GM21528 (cell line): ENCODE measurements around the gene RAB27B.
"Not testable (repeated sequence)": the region's sequence is repeated elsewhere in the genome, so short reads cannot be mapped to it uniquely, and the experiment has no call there.

Experiments
- ATAC-seq: cut with Tn5 transposase; IDR thresholded peaks from one replicate; pipeline ENCODE4 v1.9.1; 2021; ENCODE audit warnings: mild to moderate bottlenecking, moderate library complexity; ENCODE audit not compliant: unreplicated experiment, low FRiP score

The RAB27B gene

GRCh38 chr18:54813977-54814565 is 14.2 kb upstream of the RAB27B start:
- ATAC-seq, result no peak

GRCh38 chr18:54815086-54815485 is 13.2 kb upstream of the RAB27B start:
- ATAC-seq, result no peak

GRCh38 chr18:54820785-54821275 is 7.4 kb upstream of the RAB27B start:
- not testable (repeated sequence) for ATAC-seq

- ATAC-seq, result no peak
Measured at GRCh38 chr18:54822872-54823845, 5.1 kb upstream of the RAB27B start.

GRCh38 chr18:54824761-54825160 is 3.5 kb upstream of the RAB27B start:
- no peak for ATAC-seq

GRCh38 chr18:54825601-54826344 is 2.5 kb upstream of the RAB27B start:
- ATAC-seq, result no peak

GRCh38 chr18:54828986-54829385 is 709 bp downstream of the RAB27B start:
- no peak for ATAC-seq

- no peak for ATAC-seq
Measured at GRCh38 chr18:54829856-54830255, 1.6 kb downstream of the RAB27B start.

- no peak for ATAC-seq
Measured at GRCh38 chr18:54830260-54830659, 2.0 kb downstream of the RAB27B start.

- ATAC-seq, result no peak
Measured at GRCh38 chr18:54830866-54831265, 2.6 kb downstream of the RAB27B start.

GRCh38 chr18:54835944-54836343 is 7.7 kb downstream of the RAB27B start:
- no peak for ATAC-seq

- ATAC-seq, result no peak
Measured at GRCh38 chr18:54843314-54843713, 15.0 kb downstream of the RAB27B start.

GRCh38 chr18:54845787-54846186 is 17.5 kb downstream of the RAB27B start:
- ATAC-seq, result no peak

- ATAC-seq, result no peak
Measured at GRCh38 chr18:54848121-54848520, 19.8 kb downstream of the RAB27B start.

GRCh38 chr18:54849683-54850082 is 21.4 kb downstream of the RAB27B start:
- ATAC-seq, result no peak

GRCh38 chr18:54850598-54850997 is 22.3 kb downstream of the RAB27B start:
- ATAC-seq, result no peak

- peak; percentile 64 for ATAC-seq
Measured at GRCh38 chr18:54852780-54853675, 24.8 kb downstream of the RAB27B start.

- not testable (repeated sequence) for ATAC-seq
Measured at GRCh38 chr18:54855050-54855449, 26.8 kb downstream of the RAB27B start.

- ATAC-seq, result no peak
Measured at GRCh38 chr18:54856105-54856646, 27.9 kb downstream of the RAB27B start.

GRCh38 chr18:54857499-54857898 is 29.2 kb downstream of the RAB27B start:
- no peak for ATAC-seq
